GM18951 (cell line): Measurements from ENCODE around the gene MCCC1.

Source experiments
- POLR2A ChIP-seq: IDR thresholded peaks from 4 replicates; pipeline ENCODE4 v1.6.1; 2011; ENCODE audit warnings: mild to moderate bottlenecking; ENCODE audit not compliant: insufficient read length, insufficient read depth; ENCODE audit errors: extremely low read depth
- in situ Hi-C: fragments of 300-500 bp; cut with MboI; formaldehyde crosslinking; loops from one replicate; pipeline ENCODE4 v1.12.0; 2022; ENCODE audit warnings: low sequenced_read_pairs, mixed read lengths, inconsistent platforms; ENCODE audit not compliant: unreplicated experiment

The MCCC1 gene

DNA sequence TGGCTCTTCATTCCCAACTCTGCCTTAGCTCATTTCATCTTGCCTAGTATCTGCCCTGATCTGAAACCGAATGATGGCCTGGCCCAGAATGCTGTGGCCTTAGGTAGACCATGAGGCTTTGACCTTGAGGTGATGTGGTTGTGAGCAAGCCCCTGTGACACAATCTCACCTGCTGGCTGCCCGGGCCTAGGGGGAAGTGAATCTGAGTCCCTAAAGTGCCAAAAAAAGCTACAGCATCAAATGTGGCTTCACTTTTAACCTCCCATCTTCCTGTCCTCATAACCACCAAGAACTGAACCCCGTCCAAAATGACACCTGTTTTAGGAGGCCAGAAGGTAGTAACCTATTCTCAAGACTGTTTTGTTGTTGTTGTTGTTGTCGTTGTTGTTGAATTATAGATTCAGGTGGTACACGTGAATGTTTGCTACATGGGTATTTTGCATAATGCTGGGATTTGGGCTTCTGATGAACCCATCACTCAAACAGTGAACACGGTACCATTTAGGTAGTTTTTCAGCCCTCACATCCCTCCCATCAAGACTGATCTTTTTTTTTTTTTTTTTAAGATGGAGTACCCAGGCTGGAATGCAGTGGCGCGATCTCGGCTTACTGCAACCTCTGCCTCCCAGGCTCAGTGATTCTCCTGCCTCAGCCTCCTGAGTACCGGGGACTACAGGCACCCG is 54.6 kb downstream of the MCCC1 start:
- no peak for TF ChIP-seq POLR2A
- in situ Hi-C loops: no loop called here

DNA sequence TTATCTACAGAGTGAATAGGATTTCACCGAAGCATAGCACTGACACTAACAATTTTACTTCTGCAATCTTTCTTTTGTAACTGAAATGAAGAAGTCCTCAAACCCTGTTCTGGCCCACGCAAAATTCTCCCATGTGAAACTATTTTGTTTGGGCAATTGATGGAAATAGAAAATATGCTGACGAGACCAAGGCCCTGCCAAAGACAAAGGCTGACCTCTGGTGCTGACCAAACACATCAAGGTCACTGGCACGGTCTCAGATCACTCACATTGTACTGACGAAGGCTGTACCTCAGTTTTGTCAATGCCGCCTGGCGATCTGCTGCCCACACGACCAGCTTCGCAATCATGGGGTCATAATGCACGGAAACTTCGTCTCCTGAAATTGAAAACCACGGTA is 60.5 kb downstream of the MCCC1 start:
- in situ Hi-C loops: no loop called here
- no peak for TF ChIP-seq POLR2A

DNA sequence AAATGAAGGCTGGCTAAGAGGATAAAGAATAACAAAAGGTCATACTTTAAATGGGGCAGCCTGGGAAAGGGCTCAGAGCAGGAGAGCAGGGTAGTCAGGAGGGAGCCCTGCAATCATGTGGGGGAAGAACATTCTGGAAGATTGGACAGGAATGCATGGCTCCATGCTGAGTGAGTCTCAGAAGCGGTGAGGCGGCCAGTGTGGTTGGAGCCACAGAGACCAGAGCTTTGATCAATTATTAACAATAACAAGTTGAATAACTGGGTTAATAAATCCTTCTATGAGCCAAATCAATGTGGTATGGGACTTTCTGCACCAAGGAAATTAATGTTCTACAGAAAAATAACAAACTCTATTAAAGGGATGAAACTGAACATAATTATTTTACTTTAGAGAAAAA is 61.1 kb downstream of the MCCC1 start:
- no peak for TF ChIP-seq POLR2A

DNA sequence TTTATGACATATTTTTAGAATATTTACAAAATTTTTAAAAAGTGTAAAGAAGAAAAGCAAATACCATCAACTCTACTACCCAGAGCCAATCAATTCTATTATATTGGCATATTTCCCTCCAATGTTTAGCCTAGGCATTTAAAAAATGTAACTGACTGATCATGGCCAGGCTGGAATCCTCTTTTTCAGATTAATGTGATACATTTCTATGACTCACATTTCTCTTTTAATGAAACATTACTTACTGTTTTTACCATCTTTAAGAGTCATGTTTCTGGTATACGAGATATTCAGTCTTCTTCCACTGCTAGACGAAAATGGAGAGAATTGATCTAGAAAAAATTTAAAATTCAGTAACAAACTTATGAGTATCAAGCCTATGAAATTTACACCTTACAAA is 65.5 kb downstream of the MCCC1 start:
- in situ Hi-C loops: no loop called here
- no peak for TF ChIP-seq POLR2A

More for the DNA sequence above, 61.1 kb downstream of the MCCC1 start:
- in situ Hi-C loops: no loop called here

DNA sequence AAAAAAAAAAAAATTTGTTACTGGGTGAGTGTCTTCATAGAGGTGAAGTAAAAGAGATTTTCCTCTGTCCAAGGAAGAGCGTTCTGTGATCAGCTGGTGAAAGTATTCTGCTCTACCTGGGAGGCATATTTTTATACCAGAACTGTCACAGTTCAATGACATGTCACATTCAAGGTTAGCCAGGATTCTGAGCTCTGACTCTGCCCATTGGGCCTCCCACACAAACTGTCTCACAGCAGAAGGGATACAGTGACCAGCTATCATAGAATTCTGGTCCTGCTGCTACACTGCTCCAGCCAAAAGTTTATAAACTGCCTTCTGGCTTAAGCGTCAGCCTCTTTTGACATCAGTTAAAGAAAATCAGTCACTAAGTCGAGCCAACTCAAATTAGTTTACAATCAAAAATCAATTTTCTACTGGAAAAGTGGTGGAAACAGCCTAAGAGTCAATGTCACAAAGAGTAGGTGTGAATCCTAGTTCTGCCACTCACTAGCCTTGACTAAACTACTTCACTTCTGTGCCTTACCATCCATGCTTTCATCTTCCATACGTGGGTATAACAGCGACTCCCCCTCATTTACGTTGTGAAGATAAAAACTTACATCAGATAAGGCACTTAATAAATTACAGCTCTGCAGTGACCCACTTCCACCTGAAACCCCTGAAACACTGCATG is 66.3 kb downstream of the MCCC1 start:
- TF ChIP-seq POLR2A: no peak
- in situ Hi-C loops: no loop called here

DNA sequence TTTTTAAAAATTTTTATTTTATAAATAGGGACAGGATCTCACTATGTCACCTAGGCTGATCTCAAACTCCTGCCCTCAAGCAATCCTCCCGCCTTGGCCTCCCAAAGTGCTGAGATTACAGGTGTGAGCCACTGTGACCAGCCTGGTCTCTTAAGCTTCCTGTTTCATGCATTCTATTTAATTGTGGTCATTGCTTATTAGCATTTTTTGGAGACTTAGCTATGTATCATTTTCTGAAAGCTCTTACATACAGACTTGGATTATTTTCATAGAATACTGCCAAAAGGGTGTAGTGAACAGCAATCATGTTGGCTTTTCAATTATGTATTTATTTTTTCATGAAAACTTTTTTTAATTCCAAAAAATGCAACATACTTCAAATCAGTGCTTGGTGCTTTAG is 67.5 kb downstream of the MCCC1 start:
- in situ Hi-C loops: no loop called here
- no peak for TF ChIP-seq POLR2A

DNA sequence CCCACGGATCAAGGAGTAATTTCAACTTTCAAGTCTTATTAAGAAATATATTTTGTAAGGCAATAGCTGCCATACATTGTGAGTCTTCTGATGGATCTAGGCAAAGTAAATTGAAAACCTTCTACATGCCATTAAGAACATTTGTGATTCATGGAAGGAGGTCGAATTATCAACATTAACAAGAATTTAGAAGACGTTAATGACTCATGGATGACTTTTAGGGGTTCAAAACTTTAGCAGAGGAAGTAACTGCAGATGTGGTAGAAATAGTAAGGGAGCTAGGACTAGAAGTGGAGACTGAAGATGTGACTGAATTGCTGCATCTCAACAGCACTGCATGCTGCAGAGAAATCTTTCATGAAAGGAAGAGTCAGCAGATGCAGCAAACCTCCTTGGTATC is 70.9 kb downstream of the MCCC1 start:
- in situ Hi-C loops: no loop called here
- TF ChIP-seq POLR2A: no peak

DNA sequence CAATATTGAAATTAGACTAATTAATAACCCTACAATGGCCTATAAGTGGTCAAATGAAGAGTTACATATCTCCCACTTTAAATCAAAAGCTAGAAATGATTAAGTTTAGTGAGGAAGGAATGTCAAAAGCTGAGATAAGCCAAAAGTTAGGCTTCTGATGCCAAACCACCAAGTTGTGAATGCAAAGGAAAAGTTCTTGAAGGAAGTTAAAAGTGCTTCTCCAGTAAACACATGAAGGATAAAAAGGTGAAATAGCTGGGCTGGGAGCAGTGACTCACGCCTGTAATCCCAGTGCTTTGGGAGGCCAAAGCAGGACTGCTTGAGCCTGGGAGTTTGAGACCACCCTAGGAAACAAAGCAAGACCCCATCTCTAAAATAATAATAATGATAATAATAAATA is 72.0 kb downstream of the MCCC1 start:
- in situ Hi-C loops: no loop called here
- no peak for TF ChIP-seq POLR2A

DNA sequence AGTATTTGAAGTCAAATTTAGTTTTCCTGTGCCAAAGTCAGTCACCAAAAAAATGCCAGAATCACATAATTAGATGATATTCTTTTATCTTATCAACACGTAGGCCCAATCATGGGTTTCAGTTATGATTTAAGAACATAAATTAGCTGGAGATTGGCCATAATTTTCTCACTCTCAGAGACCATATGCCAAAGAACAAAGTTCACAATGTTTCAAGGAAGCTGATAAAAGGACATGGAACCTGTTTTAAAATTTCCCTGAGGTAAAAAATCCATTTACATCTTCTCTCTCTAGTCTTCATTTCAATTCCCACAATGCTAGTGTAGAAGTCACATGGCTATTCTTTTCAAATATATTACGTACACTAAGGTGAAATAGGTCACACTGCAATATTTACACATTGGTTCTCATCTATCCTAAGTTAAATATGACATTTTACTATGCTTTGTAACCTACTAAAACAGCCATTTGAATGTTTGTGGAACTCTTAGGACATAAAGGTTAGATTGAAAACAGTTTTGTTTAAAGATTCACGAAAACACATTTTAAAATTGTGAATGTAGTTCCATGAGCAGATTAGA is 76.3 kb downstream of the MCCC1 start:
- TF ChIP-seq POLR2A: no peak
- in situ Hi-C loops: no loop called here

DNA sequence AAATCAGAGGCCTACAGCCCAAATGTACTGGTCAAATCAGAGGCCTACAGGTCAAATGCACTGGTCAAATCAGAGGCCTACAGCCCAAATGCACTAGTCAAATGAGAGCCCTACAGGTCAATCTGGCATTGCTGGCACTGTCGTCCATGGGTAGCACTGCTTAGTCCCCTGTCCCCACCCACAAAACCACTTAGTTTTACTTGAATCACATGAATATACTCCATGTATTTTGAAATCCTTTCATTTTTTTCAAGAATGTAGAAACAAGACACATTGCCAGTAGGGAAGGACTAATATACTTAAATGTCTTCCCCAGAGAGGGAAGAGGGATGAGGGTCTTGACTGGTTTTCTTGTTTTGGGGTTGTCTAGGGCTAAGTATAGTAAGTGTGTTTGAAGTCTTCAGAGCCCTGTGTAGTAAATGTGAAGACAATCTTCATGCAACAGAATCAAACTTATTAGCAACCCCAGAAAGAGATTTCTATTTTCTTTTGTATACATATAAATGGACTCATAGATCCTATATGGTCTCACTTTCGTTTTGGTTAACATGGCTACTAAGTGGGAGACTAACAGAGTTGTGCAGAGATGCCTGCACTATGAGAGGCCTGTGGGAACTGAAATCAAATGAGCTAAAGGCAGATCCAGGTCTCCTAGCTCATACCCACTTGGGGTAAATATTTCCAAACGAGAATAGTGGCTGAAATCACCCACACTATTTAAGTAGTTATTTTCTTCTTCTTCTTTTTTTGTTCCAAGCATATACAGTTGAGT is 80.7 kb downstream of the MCCC1 start:
- in situ Hi-C loops: no loop called here
- TF ChIP-seq POLR2A: no peak

DNA sequence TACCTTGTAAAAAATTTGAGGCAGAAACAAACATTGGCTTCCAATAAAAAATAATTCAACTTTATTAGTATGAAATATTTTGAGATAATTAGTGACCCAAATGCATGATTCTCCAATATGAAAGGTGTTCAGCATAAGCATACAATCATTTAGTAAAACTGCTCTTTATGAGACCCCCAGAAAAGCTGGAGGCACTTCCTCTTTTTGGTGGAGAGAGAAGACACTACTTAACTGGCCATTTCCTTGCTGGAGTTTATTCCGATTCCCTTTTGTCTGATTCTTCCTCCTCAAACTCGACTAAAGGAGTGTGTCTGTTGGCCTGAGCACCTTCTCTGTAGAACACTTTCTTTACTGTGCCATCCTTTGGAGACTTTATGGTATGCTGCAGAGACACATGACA is 84.1 kb downstream of the MCCC1 start:
- in situ Hi-C loops: no loop called here
- TF ChIP-seq POLR2A: no peak

DNA sequence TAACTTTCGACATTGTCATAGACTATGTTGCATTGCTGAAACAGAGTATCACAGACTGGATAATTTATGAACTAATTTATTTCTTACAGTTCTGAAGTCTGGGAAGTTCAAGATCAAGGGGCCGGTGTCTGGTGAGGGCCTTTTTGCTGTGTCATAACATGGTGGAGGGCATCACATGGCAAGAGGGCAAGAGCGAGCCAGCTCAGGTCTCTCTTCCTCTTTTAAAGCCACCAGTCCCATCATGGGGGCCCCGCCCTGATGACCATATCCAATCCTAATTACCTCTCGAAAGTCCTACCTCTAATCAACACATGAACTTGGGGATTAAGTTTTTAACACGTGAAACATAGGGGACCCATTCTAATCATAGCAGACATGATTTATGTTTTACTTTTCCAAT is 85.4 kb downstream of the MCCC1 start:
- in situ Hi-C loops: no loop called here
- no peak for TF ChIP-seq POLR2A

DNA sequence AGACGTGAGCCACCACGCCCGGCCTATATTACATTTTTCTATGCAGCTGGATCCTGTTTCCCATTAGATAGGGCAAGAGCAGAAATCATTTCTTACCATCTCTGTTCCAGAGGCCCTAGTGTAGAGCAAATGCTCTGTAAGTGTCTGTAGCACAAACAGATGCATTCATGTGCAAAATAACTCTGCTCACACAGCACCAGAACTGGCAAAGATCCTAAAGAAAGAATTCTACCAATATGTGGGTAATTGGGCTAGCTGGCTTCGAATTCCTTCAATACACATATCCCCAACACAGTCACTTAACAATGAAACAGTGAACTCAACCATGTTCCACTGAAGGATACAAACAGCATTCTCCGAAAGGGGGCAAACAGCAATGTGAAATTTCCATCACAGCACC is 86.2 kb downstream of the MCCC1 start:
- in situ Hi-C loops: no loop called here
- no peak for TF ChIP-seq POLR2A
